ENCODE data around the gene EXO1.
"Not testable (repeated sequence)": the region's sequence is repeated elsewhere in the genome, so short reads cannot be mapped to it uniquely, and the experiment has no call there.

The EXO1 gene

DNA sequence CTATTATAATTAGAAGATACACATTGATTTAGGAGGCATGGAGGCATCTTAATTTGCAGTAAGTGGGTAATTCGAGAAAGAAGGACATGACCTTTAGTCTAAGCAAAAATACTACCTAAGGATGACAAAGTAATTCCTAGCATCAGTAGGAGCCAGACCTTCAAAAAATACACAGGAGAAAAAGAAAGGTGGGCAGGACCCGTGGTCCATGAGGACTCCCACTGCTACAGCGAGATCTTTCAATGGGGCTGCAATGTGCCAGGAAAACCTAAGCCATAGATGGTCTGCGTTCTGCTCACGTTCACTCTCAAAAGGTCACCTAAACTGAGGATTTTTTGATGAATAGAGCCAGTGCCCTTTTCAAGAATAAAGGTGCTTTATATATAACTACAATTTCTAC is 10.6 kb upstream of the EXO1 start:
- no peak for DNase-seq

GRCh38 chr1:241837901-241838300 is 10.1 kb upstream of the EXO1 start:
- peak; percentile 90 for DNase-seq

DNA sequence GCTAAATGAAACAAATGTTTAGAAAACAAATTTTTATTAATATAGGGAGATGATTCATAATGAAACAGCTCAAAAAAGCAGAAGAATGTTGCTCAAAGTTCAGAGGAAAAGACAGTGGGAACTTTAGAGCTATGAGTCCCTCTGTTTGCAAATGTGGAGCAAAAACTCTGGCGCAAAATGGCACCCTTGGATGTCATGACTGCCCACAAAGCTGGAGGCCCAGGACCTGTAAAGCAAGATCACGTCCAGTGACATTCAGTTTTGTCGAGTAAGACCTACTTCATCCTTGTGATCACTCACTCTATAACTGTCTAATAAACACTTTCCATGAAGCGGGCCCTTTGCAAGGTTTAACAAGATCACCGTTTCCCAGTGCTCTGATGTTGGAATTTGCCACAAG is 9.1 kb upstream of the EXO1 start:
- DNase-seq: no peak

DNA sequence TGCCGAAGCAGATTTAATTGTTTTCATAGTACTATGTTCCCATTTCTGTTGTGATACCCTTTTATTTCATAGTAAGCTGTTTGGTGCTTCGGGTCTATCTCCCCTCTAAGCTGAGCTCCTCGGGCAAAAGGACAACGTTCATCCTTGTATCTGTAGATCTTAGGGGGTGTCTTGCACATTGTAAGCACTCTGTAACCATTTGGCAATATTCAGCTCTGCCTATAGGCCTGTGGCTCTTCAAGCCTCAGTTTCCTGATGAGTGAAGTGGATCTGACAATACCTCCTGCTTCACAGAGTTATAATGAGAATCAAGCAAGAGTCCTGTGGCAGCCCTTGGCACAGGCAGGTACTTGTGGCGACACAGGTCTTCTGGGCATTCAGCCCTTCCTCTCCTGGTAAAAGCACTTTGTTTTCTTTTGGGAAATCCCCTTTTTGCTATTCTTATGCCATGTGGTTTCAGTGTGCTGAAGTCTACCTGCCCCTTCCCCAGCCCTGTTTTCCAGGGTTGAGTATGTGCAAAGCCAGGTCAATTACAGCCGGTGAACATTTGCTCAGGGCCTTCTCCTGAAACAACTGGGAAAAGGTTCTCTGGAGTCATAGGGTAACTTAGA is 8.5 kb upstream of the EXO1 start:
- no peak for DNase-seq

DNA sequence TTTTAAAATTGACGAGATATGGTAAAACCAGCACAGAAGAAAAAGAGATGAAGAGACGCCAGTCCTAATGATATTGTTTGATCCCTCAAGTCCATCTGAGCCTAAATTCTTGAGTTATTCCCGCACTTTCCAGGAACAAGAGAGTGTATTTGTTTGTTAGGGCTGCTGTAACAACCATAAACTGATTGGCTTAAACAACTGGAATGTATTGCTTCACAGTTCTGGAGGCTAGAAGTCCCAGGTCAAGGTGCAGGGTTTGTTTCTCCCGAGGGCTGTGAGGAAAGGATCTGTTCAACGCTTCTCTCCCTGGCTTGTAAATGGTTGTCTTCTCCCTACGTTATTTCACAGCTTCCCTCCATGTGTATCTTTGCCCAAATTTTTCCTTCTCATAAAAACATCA is 7.8 kb upstream of the EXO1 start:
- DNase-seq: no peak

GRCh38 chr1:241841691-241842090 is 6.3 kb upstream of the EXO1 start:
- no peak for DNase-seq

- peak; percentile 59 for DNase-seq
Measured at GRCh38 chr1:241842565-241842964, 5.4 kb upstream of the EXO1 start.

DNA sequence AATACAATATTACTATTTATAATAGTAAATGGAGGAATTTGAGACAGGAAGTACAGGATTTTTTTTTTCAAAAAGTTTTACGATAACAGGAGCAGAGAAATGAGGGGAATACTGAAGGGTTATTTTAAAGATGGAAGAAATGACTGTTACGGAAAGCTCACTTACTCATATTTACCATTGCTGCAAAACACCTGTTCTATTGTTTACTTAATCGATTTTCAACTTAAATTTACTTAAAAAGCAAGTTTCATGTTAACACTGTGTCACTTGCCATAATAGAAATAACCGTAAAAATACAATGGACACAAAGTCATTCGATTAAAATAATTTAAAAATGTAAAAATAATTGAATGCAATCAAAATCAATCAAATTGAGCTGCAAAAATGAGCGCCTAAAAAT is 3.4 kb upstream of the EXO1 start:
- no peak for DNase-seq

DNA sequence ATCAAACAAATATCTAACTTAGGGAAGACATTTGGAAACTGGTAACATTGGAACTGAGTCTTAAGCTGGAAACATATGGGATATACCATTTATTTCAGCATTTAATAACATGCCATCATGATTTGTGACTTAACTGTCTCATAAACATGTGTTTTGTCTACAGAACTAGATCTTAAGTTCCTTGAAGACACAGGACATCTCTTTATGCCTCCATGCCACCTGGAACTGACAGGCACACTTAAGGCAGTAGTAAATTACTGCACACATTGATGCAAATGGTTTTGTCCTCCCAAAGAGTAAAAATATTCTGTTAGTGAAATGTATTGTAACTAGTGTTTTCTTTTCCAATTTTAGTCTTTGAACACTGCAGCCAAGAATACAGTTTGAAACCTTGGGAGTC is 1.6 kb upstream of the EXO1 start:
- no peak for DNase-seq

- no peak for DNase-seq
Measured at GRCh38 chr1:241846862-241847539, 1.0 kb upstream of the EXO1 start.

GRCh38 chr1:241847540-241847795 is 536 bp upstream of the EXO1 start:
- DNase-seq: no peak

DNA sequence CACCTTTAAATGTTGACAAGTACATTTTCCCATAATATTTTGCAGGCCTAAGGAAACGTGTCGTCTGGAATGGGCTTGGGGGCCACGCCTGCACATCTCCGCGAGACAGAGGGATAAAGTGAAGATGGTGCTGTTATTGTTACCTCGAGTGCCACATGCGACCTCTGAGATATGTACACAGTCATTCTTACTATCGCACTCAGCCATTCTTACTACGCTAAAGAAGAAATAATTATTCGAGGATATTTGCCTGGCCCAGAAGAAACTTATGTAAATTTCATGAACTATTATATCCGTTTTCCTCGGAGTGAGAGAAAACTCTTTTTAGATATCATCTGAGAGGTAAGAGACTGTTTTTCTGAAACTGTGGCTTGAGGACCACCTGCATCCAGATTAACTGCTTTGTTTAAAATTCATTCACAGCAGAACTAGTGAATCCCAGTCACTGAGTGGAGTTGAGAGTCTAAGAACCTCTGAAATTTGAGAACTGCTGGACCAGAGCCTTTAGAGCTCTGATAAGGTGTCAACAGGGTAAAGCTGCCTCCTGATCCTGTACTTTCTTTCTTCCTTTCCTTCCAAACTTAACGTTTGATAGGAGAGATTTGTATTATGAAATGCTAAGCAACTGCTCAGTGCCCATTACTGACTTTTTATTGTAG is 811 bp downstream of the EXO1 start:
- DNase-seq: no peak

- DNase-seq: no peak
Measured at GRCh38 chr1:241849345-241849695, 1.3 kb downstream of the EXO1 start.

DNA sequence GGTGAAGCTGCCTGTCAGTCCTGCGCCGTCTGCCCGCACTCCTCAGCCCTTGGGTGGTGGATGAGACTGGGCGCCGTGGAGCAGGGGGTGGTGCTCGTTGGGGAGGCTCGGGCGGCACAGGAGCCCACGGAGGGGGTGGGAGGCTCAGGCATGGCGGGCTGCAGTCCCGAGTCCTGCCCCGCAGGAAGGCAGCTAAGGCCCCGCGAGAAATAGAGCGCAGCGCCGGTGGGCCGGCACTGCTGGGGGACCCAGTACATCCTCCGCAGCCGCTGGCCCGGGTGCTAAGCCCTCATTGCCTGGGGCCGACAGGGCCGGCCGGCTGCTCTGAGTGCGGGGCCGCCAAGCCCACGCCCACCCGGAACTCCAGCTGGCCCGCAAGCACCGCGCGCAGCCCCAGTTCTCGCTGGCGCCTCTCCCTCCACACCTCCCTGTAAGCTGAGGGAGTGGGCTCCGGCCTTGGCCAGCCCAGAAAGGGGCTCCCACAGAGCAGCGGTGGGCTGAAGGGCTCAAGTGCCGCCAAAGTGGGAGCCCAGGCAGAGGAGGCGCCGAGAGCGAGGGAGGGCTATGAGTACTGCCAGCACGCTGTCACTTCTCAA is 7.6 kb downstream of the EXO1 start:
- not testable (repeated sequence) for DNase-seq

- DNase-seq: peak; percentile 10
Measured at GRCh38 chr1:241857131-241857530, 9.1 kb downstream of the EXO1 start.

- no peak for DNase-seq
Measured at GRCh38 chr1:241860922-241861321, 12.9 kb downstream of the EXO1 start.

DNA sequence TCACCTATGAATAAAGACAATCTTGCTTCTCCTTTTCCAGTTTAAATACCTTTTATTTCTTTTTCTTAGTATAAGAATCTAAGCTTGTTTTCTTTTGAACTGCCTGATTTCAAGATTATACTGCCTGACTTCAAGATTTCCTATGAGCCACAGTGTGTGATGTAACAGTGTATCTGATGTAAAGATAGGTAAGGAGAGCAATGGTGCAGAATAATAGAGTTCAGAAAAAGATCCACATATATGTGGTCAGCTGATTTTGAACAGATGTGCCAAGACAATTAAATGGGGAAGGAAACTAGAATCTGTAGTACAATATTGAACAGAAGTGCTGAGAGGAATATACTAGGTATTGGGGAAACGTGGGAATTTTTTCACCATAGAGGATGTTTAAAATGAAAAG is 21.0 kb downstream of the EXO1 start:
- DNase-seq: peak; percentile 12

DNA sequence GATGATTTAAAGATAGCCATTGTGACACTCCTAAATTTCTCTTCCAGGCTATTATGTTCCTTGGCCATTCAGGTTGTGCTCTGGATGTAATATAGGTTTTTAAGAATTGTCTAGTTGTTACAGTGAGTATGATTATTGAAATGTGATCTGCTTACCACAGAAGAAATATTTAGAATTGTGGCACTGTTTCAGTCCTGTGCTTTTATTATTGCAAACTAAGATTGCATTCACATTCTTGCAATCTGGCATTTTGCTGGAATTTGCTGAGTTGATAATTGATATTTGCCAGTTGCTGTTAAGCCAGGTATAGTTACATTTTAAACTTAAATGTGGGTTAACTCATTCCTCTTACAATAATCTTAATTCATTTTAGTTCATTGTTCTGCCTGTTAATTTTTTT is 22.3 kb downstream of the EXO1 start:
- DNase-seq: no peak

GRCh38 chr1:241870746-241871430 is 22.9 kb downstream of the EXO1 start:
- no peak for DNase-seq

DNA sequence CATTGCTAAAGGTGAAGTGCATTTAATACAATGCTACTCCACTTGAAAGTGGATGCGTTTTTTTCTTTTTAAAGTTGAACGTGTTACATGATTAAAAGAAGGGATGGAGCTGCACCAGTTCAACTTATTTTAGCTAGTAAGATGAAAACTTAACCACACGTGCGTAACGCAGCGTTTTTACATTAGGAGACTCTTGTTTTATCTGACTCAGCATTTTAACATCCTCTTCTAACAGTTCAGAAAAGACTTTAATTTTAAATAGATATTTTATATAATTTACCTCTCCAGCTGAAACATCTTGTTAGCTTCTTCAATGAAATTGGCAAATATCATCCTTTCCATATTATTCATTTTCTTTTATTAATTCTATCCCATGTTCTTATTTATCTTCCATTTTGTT is 33.4 kb downstream of the EXO1 start:
- DNase-seq: no peak

- DNase-seq: no peak
Measured at GRCh38 chr1:241883159-241883558, 35.2 kb downstream of the EXO1 start.

GRCh38 chr1:241888232-241888631 is 40.2 kb downstream of the EXO1 start:
- peak; percentile 24 for DNase-seq

- no peak for DNase-seq
Measured at GRCh38 chr1:241891296-241891695, 43.3 kb downstream of the EXO1 start.

- DNase-seq: no peak
Measured at GRCh38 chr1:241894016-241894415, 46.0 kb downstream of the EXO1 start.
